HG03159 (cell line): ENCODE measurements around the gene CDC34.

Experiments
- ATAC-seq: cut with Tn5 transposase; IDR thresholded peaks from one replicate; pipeline ENCODE4 v1.9.1; 2021; ENCODE audit warnings: mild to moderate bottlenecking, moderate library complexity; ENCODE audit not compliant: unreplicated experiment

The CDC34 gene

GRCh38 chr19:497491-497868, 34.1 kb upstream of the CDC34 start:
- ATAC-seq, result no peak

- ATAC-seq, result no peak
These were observed 33.6 kb upstream of the CDC34 start for GRCh38 chr19:497869-498510.

GRCh38 chr19:498511-498891, 33.1 kb upstream of the CDC34 start:
- ATAC-seq, result no peak

GRCh38 chr19:498977-499623, 32.5 kb upstream of the CDC34 start:
- ATAC-seq, result no peak

DNA sequence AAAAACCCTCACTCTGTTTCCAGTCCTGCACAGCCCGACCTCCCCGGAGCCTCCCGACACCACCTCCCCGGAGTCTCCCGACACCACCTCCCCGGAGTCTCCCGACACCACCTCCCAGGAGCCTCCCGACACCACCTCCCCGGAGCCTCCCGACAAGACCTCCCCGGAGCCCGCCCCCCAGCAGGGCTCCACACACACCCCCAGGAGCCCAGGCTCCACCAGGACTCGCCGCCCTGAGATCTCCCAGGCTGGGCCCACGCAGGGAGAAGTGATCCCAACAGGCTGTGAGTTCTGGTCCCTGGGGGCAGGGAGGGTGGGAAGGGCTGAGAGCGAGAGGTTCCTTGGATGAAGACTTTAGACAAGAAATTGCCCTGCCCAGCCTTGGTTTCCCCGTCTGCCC, 29.9 kb upstream of the CDC34 start:
- no peak for ATAC-seq

DNA sequence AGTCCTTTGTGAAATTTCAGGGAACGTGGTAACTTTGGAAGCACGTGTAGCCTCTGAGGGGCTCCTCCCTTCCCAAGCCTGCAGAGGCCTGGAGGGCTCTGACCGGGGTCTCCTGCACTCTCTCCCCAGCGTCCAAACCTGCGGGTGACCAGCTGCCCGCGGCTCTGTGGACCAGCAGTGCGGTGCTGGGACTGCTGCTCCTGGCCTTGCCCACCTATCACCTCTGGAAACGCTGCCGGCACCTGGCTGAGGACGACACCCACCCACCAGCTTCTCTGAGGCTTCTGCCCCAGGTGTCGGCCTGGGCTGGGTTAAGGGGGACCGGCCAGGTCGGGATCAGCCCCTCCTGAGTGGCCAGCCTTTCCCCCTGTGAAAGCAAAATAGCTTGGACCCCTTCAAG, 26.9 kb upstream of the CDC34 start:
- ATAC-seq, result no peak

DNA sequence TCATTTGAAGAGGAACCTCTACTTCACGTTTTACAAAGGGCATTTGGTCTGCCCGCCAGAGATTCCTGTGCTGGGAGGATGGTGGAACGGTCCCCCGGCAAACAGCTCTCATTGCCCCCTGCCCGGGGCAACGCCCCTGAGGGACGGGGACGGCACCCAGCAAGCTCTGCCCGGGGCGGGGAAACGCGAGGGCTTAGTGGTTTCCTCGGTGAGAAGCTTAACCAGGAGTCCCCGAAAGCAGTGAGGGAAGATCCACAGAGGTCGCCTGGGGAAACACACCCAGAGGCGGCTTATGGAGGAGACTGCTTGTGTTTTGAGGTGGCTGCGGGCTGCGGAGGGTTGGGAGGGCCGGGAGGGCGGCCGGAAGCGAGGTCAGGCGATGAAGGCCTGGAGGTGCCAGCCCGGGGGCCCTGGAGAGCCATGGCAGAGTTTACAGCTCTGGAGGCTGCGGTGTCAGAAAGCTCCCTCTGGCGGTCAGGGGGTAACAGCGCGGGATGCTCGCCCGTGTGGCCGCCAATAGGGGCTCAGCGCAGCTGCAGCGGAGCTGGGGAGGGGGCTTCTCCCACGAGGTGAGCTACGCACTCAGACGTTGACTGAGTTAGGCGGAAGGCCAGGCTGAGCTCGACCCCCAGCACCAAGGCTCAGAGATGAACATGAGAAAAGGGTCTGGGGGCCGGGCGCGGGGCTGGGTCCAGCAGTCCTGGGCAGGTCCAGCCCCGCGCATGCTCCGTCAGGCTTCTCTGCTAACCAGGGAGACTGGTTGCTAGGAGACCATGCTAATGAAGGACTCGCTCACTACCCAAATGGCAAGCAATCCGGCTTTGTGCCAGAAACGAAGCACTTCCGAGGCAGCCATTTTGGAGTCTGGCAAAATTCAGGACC, 24.9 kb upstream of the CDC34 start:
- ATAC-seq, result peak; percentile 60

DNA sequence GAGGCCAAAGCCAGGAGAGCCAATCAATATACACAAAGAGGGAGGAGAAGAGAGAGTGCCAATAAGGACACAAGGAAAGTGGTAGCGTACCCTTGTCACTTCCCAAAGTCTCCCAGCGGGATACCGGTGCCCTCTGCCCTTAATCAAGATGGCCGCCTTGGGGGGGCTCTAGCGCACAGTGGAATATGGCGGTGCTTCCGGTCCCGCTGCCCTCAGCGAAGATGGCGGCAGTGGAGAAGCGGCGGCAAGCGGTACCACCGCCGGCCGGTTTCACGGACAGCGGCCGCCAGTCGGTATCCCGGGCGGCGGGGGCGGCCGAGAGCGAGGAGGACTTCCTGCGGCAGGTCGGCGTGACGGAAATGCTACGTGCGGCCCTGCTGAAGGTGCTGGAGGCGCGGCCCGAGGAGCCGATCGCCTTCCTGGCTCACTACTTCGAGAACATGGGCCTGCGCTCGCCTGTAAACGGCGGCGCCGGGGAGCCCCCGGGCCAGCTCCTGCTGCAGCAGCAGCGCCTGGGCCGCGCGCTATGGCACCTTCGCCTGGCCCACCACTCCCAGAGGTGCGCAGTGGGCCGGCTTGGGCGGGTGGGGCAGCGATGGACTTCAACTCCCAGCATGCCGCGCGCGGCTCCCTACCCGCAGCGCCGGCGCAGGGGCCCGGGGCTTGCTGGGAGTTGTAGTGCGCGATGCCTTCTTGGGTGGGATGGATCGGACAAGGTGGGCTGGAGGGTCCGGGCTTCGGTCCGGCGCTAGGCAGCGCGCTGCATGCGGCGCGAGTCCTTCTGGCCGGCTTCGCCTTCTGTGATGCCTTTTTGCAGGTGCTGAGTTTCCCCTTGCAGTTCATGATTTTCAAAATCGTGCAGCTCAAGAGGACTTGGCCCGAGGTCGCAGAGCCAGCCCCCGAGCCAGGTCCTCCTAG, 24.0 kb upstream of the CDC34 start, which contains the start of gene TPGS1:
Gene TPGS1 (plus strand): TSS at position 212 of the 918 bp plus-strand sequence. CDS start 10 bp downstream, at position 222.
- peak; percentile 53 for ATAC-seq

GRCh38 chr19:508204-509150, 23.1 kb upstream of the CDC34 start:
- no peak for ATAC-seq

GRCh38 chr19:510606-511100, 20.9 kb upstream of the CDC34 start:
- no peak for ATAC-seq

DNA sequence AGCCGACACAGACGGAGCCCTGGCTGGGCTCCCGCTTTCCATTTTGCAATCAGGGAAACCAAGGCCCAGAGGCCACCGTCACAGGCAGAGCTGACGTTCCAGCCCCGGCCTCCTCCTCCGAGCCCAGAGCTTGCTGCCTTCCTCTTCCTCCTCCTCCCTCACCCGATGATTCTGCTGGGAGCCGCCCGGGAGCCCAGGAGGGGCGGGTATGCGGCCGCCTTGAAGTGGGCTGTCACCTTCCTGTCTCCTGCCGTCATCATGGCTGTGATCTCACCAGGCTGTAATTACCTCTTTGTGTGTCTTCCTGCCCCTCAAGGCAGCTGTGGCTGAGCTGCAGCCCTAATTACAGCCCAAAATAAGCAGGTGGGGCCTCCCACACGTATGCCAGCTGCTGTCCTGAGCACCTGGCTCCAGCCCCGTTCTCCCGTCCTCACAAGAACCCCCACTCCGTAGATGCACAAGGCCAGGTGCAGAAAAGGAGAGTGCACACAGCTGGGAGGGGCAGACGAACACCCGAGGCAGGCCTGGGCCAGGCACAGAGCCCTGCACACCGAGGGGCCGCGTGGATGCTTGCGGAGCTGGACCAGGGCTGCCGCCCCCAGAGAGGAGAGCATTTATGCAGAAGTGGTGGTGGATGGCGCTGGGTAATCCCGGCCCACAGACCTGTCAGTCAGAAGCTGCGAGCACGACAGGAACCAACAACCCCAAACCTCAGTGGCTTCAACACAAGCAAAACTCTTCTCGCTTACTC, 20.3 kb upstream of the CDC34 start:
- ATAC-seq, result no peak

- no peak for ATAC-seq
These were observed 18.8 kb upstream of the CDC34 start for GRCh38 chr19:512547-513365.

DNA sequence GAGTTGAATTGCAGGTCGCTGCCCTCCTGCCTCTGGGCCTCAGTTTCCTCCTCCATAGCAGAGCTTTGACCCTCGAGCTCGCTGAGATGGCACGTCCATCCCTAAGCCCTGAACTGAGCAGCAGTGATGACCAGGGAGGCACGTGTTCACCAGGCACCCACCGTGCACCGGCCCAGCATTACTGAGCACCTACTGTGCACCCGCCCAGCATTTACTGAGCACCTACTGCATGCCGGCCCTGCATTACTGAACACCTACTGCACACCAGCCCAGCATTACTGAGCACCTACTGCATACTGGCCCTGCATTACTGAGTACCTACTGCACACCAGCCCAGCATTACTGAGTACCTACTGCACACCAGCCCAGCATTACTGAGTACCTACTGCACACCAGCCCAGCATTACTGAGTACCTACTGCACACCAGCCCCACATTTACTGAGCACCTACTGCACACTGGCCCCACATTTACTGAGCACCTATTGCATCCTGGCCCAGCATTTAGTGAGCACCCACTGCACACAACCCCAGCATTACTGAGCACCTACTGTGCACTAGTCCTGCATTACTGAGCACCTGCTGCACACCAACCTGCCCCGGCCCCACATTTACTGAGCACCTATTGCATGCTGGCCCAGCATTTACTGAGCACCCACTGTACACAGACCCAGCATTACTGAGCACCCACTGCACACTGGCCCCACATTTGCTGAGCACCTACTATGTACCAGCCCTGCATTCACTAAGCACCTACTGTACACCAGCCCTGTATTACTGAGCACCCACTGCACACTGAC, 18.0 kb upstream of the CDC34 start:
- no peak for ATAC-seq

DNA sequence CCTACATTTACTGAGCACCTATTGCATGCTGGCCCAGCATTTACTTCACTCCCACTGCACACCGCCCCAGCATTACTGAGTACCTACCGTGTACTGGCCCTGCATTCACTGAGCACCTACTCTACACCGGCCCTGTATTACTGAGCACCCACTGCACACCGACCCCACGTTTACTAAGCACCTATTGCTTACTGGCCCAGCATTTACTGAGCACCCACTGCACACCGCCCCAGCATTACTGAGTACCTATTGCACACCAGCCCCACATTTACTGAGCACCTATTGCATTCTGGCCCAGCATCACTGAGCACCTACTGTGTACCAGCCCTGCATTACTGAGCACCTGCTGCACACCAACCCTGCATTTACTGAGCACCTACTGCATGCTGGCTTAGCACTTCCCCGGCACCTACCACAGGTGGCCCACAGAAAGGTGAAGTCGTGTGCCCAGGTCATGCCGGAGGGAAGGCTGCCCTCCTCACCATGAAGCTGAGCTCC, 17.3 kb upstream of the CDC34 start:
- ATAC-seq, result no peak

DNA sequence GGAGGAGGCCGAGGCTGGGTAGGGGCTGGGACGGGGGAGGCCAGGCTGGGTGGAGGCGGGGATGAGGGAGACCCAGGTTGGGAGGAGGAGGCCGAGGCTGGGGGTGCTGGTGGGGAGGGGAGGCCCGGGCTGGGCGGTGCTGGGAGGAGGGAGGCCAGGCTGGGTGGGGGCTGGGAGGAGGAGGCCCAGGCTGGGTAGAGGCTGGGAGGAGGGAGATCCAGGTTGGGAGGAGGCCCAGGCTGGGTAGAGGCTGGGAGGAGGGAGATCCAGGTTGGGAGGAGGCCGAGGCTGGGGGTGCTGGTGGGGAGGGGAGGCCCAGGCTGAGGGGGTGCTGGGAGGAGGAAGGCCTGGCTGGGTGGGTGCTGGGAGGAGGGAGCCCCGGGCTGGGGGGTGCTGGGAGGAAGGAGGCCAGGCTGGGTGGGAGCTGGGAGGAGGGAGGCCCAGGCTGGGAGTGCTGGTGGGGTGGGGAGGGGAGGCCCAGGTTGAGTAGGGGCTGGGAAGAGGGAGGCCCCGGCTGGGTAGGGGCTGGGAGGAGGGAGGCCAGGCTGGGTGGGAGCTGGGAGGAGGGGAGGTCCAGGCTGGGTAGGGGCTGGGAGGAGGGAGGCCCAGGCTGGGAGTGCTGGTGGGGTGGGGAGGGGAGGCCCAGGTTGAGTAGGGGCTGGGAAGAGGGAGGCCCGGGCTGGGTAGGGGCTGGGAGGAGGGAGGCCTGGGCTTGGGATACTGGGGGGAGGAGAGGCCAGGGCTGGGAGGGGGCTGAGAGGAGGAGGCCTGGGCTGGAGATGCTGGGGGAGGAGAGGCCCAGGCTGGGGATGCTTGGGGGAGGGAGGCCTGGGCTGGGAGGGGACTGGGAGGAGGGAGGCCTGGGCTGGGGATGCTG, 13.6 kb upstream of the CDC34 start:
- ATAC-seq, result no peak
